Stomach smooth muscle (tissue), 2 donors: ENCODE measurements around the gene EHD2.

Experiments
- H3K27ac ChIP-seq: one replicate; pipeline ENCODE4 v1.7.0; 2013; ENCODE audit warnings: mild to moderate bottlenecking, low read length, inconsistent platforms
- H3K27me3 ChIP-seq, 2 donors: one replicate each; pipeline ENCODE4 v1.7.0; 2013; ENCODE audit warnings: low read length in 2 of 2; ENCODE audit not compliant: insufficient read depth in 2 of 2, control insufficient read depth in 1 of 2
- H3K36me3 ChIP-seq, 2 donors: one replicate each; pipeline ENCODE4 v1.7.0; 2013; ENCODE audit warnings: low read length in 2 of 2; ENCODE audit not compliant: control insufficient read depth in 2 of 2, insufficient read depth in 2 of 2
- H3K4me1 ChIP-seq: one replicate; pipeline ENCODE4 v1.7.0; 2013; ENCODE audit warnings: low read length; ENCODE audit not compliant: control insufficient read depth, insufficient read depth
- H3K4me3 ChIP-seq, 2 donors: one replicate each; pipeline ENCODE4 v1.7.0; 2013; ENCODE audit warnings: low read length in 2 of 2
- H3K9ac ChIP-seq, 2 donors: one replicate each; pipeline ENCODE4 v1.7.0; 2013; ENCODE audit warnings: low read length in 2 of 2, mild to moderate bottlenecking in 1 of 2
- H3K9me3 ChIP-seq, 2 donors: one replicate each; pipeline ENCODE4 v1.7.0; 2013; ENCODE audit warnings: low read length in 2 of 2; ENCODE audit not compliant: control insufficient read depth in 2 of 2
- donor health status: healthy.
- donor health status: Pancreatic carcinoma.

EHD2 gene

DNA sequence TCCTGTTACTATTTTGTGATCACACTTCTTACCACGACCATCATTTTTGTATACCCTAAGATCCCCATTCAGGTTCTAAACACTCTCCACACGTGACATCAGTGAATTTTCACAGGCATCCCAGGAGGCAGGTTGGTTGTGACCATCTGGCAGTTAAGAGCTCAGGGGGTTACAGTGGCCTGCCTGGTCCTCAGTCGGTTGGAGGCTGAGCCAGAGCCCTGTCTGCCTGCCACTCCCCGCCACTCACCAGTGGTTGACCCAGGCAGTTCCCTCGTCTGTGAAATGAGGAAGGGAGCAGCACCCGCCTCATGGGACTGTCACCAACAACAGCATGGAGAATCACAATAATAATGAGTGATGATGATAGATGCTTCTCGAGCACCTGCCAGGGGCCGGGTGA, 36.4 kb upstream of the EHD2 start:
- Histone ChIP-seq H3K36me3 (peaks cover 23 to 25% of the 10 kb centered on the region in 2 donors), H3K4me3 (no peak overlapping the region), H3K27ac (no peak overlapping the region), H3K4me1 (no peaks in the 10 kb centered on the region), H3K27me3 (no peaks in the 10 kb centered on the region), H3K9me3 (no peaks in the 10 kb centered on the region), H3K9ac (no peak overlapping the region)

DNA sequence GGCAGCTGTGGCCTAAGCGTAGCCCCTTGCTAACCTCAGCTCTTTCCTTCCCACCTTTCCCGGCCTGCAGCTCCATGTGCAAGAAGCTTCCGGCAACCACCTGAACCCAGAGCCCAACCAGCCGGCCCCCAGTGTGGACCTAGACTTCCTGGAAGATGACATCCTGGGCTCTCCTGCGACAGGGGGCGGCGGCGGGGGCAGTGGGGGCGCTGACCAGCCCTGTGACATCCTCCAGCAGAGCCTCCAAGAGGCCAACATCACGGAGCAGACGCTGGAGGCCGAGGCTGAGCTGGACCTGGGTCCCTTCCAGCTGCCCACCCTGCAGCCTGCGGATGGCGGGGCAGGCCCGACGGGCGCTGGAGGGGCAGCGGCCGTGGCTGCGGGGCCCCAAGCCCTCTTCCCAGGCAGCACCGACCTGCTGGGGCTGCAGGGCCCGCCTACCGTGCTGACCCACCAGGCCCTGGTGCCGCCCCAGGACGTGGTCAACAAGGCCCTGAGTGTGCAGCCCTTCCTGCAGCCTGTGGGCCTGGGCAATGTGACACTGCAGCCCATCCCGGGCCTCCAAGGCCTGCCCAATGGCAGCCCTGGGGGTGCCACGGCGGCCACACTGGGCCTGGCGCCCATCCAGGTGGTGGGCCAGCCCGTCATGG, 33.8 kb upstream of the EHD2 start:
- H3K9ac ChIP-seq, result no peak overlapping the region
- H3K36me3 ChIP-seq, result peaks cover 13 to 17% of the 10 kb centered on the region in 2 donors
- H3K9me3 ChIP-seq, result no peaks in the 10 kb centered on the region
- no peaks in the 10 kb centered on the region for H3K27me3 ChIP-seq
- no peak overlapping the region for H3K27ac ChIP-seq
- H3K4me3 ChIP-seq, result no peak overlapping the region
- no peaks in the 10 kb centered on the region for H3K4me1 ChIP-seq

DNA sequence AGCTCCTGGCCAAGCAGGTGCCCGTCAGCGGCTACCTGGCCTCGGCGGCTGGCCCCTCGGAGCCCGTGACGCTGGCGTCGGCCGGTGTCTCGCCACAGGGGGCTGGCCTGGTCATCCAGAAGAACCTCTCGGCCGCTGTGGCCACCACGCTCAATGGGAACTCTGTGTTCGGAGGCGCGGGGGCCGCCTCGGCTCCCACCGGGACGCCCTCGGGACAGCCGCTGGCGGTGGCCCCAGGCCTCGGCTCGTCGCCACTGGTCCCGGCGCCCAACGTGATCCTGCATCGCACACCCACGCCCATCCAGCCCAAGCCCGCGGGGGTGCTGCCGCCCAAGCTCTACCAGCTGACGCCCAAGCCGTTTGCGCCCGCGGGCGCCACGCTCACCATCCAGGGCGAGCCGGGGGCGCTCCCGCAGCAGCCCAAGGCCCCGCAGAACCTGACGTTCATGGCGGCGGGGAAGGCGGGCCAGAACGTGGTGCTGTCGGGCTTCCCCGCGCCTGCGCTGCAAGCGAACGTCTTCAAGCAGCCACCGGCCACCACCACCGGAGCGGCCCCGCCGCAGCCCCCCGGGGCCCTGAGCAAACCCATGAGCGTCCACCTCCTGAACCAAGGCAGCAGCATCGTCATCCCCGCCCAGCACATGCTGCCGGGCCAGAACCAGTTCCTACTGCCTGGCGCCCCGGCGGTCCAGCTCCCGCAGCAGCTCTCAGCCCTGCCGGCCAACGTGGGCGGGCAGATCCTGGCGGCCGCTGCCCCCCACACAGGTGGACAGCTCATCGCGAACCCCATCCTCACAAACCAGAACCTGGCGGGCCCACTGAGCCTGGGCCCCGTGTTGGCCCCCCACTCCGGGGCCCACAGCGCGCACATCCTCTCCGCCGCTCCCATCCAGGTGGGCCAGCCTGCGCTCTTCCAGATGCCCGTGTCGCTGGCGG, 33.0 kb upstream of the EHD2 start:
- Histone ChIP-seq H3K4me3 (no peak overlapping the region), H3K9me3 (no peaks in the 10 kb centered on the region), H3K27ac (no peak overlapping the region), H3K36me3 (peaks cover 13 to 14% of the 10 kb centered on the region in 2 donors), H3K9ac (no peak overlapping the region), H3K4me1 (no peaks in the 10 kb centered on the region), H3K27me3 (no peaks in the 10 kb centered on the region)

DNA sequence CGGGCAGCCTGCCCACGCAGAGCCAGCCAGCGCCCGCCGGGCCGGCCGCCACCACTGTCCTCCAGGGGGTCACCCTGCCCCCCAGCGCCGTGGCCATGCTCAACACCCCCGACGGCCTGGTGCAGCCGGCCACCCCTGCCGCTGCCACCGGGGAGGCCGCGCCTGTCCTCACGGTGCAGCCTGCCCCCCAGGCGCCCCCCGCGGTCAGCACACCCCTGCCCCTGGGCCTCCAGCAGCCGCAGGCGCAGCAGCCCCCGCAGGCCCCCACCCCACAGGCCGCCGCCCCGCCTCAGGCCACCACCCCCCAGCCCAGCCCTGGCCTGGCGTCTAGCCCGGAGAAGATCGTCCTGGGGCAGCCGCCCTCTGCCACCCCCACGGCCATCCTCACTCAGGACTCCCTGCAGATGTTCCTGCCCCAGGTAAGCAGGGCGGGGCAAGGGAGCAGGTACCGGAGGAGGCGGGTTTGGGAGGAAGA, 32.3 kb upstream of the EHD2 start:
- Histone ChIP-seq H3K4me3 (no peak overlapping the region), H3K4me1 (no peaks in the 10 kb centered on the region), H3K27me3 (no peaks in the 10 kb centered on the region), H3K9me3 (no peaks in the 10 kb centered on the region), H3K27ac (no peak overlapping the region), H3K9ac (no peak overlapping the region), H3K36me3 (peaks cover 11 to 13% of the 10 kb centered on the region in 2 donors)

DNA sequence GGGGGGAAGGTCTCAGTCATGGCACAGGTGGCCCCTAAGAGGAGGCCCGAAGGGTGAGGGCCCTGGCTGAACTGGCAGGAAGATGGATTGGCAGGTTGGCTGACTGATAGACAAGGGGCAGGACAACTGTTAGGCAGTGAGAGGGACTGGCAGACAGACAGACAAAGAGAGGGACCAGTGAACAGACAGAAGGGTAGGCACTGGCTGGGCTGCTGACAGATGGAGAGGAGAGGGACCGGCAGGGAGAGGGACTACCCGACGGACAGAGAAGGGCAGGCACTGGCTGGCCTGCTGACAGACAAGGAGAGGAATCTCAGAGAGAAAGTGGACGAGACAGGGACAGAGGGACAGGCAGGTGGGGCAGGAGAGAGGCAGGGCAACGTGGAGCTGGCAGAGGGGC, 31.8 kb upstream of the EHD2 start:
- Histone ChIP-seq H3K27me3 (no peaks in the 10 kb centered on the region), H3K9ac (no peak overlapping the region), H3K4me1 (no peaks in the 10 kb centered on the region), H3K4me3 (no peak overlapping the region), H3K9me3 (no peaks in the 10 kb centered on the region), H3K27ac (no peak overlapping the region), H3K36me3 (peaks cover 11 to 13% of the 10 kb centered on the region in 2 donors)

DNA sequence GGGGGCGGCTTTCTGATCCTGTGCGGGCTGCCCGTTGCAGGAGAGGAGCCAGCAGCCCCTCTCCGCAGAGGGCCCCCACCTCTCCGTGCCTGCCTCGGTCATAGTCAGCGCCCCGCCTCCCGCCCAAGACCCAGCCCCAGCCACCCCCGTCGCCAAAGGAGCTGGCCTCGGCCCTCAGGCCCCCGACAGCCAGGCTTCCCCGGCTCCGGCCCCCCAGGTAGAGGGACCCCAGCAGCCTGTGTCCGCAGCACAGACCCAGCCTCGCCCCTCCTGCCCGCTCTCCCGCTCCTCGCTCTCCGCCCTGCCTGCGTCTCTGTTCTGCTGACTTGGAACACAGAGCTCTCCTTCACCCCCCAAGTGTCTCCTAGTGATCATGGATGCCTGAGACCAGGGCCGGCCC, 31.3 kb upstream of the EHD2 start:
- H3K27me3 ChIP-seq, result no peaks in the 10 kb centered on the region
- no peaks in the 10 kb centered on the region for H3K4me1 ChIP-seq
- no peak overlapping the region for H3K4me3 ChIP-seq
- peaks cover 7 to 13% of the 10 kb centered on the region in 2 donors for H3K36me3 ChIP-seq
- no peak overlapping the region for H3K27ac ChIP-seq
- no peak overlapping the region for H3K9ac ChIP-seq
- no peaks in the 10 kb centered on the region for H3K9me3 ChIP-seq

DNA sequence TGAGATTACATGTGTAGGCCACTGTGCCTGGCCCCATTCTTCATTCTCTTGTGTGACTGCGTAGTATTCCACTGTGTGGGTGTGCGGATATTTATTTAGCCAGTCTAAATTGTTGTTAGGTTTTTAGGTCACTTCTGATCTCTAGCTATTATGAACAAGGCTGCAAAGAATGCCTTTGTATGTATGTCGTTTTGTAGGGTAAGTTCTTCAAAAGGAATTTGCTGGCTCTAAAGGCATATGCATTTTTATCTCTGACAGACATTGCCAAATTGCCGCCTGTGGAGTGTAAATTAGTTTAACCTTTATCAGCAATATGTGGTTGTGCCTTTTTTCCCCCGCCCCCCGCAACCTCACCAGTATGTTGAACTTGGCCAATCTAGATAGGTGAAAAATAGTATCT, 30.3 kb upstream of the EHD2 start:
- Histone ChIP-seq H3K36me3 (peaks cover 5 to 8% of the 10 kb centered on the region in 2 donors), H3K4me1 (no peaks in the 10 kb centered on the region), H3K4me3 (no peak overlapping the region), H3K9me3 (no peaks in the 10 kb centered on the region), H3K27me3 (no peaks in the 10 kb centered on the region), H3K9ac (no peak overlapping the region), H3K27ac (no peak overlapping the region)

DNA sequence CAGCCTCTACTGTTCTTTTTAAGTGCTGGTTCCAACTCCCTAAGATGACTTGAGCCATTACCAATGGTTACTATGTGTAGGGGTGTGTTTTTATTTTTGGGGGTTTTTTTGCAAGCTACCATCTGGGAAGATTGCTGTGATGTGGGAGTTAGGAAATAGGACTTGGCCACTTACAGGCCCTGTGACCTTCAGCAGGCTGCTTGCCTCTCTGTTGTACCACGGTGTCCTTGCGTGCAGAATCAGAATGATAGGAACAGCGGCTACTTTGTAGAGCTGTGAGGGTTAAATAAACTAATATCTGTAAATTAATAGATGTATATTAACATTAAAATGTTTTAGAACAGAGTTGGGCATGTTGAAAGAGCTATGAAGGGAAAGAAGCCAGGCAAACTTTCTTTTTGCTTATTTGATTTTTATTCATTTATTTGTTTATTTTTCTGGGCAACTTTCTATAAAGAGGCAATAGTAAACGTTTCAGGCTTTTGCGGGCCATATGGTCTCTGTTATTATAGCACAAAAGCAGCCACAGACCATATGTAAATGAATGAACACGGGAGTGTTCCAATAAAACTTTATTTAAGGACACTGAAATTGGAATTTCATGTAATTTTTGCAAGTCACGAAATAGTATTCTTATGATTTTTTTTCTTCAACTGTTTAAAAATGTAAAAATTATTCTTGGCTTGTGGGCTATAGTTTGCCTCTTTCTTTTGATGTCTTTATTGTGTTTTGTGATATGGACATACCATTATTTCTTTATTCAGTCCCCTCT, 26.4 kb upstream of the EHD2 start:
- Histone ChIP-seq H3K27ac (no peak overlapping the region), H3K9ac (no peak overlapping the region), H3K4me1 (no peaks in the 10 kb centered on the region), H3K4me3 (no peak overlapping the region), H3K9me3 (peaks cover 0 to 2% of the 10 kb centered on the region in 2 donors), H3K36me3 (peaks cover 7 to 8% of the 10 kb centered on the region in 2 donors), H3K27me3 (no peaks in the 10 kb centered on the region)

DNA sequence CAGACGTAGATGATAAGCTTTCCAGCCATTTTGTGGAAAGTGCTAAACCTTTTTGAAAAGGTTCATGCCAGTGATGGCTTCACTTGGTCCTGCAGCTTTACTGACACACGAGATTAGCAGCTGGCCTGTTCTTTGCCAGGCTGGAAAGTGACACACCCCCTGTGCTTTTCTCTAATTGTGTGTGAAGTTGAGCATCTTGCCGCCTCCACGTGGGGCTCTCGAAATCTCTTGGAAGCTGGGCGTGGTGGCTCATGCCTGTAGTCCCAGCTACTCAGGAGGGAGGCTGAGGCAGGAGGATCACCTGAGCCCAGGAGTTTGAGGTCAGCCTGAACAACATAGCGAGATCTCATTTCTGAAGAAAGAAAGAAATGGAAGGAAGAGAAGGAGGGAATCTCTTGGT, 25.3 kb upstream of the EHD2 start:
- H3K9ac ChIP-seq, result no peak overlapping the region

DNA sequence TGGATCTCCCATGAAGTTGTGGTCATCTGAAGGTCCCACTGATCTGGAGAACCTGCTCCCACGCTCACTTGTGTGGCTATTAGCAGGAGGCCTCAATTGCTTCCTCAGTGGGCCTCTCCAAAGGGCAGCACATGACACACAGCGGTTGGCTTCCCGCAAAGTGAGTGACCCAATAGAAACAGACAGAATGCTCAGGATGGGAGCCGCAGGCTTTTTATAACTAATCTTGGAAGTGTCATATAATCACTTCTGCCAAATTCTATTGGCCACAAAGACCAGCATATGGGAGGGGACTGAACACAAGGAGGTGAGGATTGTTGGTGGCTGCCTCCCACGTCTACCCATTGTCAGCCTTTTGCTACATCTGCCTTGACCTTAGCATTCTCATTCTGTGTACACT, 22.1 kb upstream of the EHD2 start:
- no peaks in the 10 kb centered on the region for H3K27me3 ChIP-seq
- no peaks in the 10 kb centered on the region for H3K4me1 ChIP-seq
- no peak overlapping the region for H3K4me3 ChIP-seq
- H3K27ac ChIP-seq, result no peak overlapping the region
- peaks cover 0 to 2% of the 10 kb centered on the region in 2 donors for H3K9me3 ChIP-seq
- no peak overlapping the region for H3K9ac ChIP-seq
- H3K36me3 ChIP-seq, result peaks cover 5 to 9% of the 10 kb centered on the region in 2 donors

More for the DNA sequence above, 25.3 kb upstream of the EHD2 start:
- Histone ChIP-seq H3K4me1 (no peaks in the 10 kb centered on the region), H3K4me3 (no peak overlapping the region), H3K9me3 (peaks cover 0 to 2% of the 10 kb centered on the region in 2 donors), H3K36me3 (peaks cover 7 to 9% of the 10 kb centered on the region in 2 donors), H3K27ac (no peak overlapping the region), H3K27me3 (no peaks in the 10 kb centered on the region)
